NCI-H82 treated with DMSO at 0.1 percent for 48 hours (cell line): ENCODE results near the gene CASK.
"Not testable (repeated sequence)": the region's sequence is repeated elsewhere in the genome, so short reads cannot be mapped to it uniquely, and the experiment has no call there.

Experiments used
- DNase-seq: peaks from one replicate; lab custom pipeline; 2025; ENCODE audit not compliant: unreplicated experiment; lab: John Stamatoyannopoulos, UW

CASK gene

GRCh38 chrX:41522081-41522480, 401.3 kb downstream of the CASK start:
- DNase-seq: no peak

GRCh38 chrX:41519468-41519867, 403.9 kb downstream of the CASK start:
- DNase-seq: no peak

GRCh38 chrX:41518841-41519220, 404.5 kb downstream of the CASK start:
- DNase-seq: no peak

GRCh38 chrX:41518127-41518840, 405.1 kb downstream of the CASK start:
- DNase-seq: no peak

- DNase-seq: no peak
These were observed 406.2 kb downstream of the CASK start for GRCh38 chrX:41516999-41517765.

GRCh38 chrX:41516456-41516855, 406.9 kb downstream of the CASK start:
- DNase-seq: no peak

- no peak for DNase-seq
These were observed 408.0 kb downstream of the CASK start for GRCh38 chrX:41515376-41515775.

GRCh38 chrX:41514179-41514578, 409.2 kb downstream of the CASK start:
- no peak for DNase-seq

- DNase-seq: not testable (repeated sequence)
These were observed 410.5 kb downstream of the CASK start for GRCh38 chrX:41512853-41513252.

- DNase-seq: no peak
These were observed 411.0 kb downstream of the CASK start for GRCh38 chrX:41512394-41512793.

GRCh38 chrX:41507919-41508318, 415.4 kb downstream of the CASK start:
- no peak for DNase-seq

- DNase-seq: no peak
These were observed 421.4 kb downstream of the CASK start for GRCh38 chrX:41502004-41502403.

- no peak for DNase-seq
These were observed 423.4 kb downstream of the CASK start for GRCh38 chrX:41499984-41500383.

- no peak for DNase-seq
These were observed 424.2 kb downstream of the CASK start for GRCh38 chrX:41499195-41499594.

GRCh38 chrX:41491267-41492004, 431.9 kb downstream of the CASK start:
- no peak for DNase-seq

- no peak for DNase-seq
These were observed 432.9 kb downstream of the CASK start for GRCh38 chrX:41490446-41490845.

GRCh38 chrX:41482154-41482850, 441.1 kb downstream of the CASK start:
- no peak for DNase-seq

GRCh38 chrX:41481264-41482109, 441.9 kb downstream of the CASK start:
- no peak for DNase-seq

- DNase-seq: no peak
These were observed 442.7 kb downstream of the CASK start for GRCh38 chrX:41480508-41481260.
